CD4-positive, alpha-beta T cell treated with Interferon alpha-2 for 1 hour (primary cell): Measurements from ENCODE around the gene MAD1L1.

ENCODE experiments used
- DNase-seq, 2 donors: peaks; one replicate each; pipeline ENCODE4 v3.0.0-alpha.2; 2020 to 2022

Gene MAD1L1

GRCh38 chr7:1853431-1853985 is 379.2 kb downstream of the MAD1L1 start:
- no peak for DNase-seq

DNA sequence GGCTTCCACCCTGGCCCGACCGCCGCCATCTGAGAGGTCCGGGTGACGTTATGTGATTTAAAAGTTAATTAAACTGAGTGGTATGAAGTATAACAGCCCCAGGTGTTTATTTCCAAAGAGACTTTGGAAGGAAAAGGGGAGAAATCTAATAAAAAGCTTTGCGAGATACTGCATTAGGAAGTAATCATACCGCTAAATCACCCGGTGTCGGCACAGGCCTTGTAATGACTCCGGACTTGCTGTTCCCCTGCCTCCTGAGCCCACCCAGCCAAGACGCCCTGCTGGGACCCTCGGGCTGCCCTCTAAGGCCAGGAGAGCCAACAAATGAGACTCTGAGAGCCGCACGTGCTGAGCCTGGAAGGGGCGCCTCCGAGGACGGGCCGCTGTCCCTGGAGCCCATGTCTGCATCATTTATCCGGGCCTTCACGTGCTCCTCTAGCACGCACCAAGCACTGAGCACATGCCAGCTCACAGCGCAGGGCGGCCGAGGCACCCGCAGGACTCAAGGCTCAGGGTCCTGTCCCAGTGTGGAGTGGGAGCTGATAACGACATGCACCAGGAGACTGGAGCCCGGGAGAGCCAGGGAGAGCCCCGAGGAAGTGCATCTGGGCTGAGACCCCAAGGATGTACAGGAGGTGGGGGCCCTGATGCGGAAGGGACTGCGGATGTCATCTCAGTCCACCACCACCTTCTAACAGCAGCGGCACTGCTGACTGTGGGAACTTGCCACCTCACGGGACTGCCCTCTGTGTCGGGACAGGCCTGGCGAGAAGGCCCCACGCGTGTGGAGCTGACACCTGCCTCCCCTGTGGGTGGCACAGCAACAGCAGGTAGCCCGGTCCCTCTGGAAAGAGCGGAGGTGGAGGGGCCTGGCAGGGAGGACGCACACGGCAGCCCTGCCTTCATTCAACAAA is 380.0 kb downstream of the MAD1L1 start:
- DNase-seq = no peak

- DNase-seq = no peak
Observed at GRCh38 chr7:1851721-1852516, 380.8 kb downstream of the MAD1L1 start.

- DNase-seq = no peak
Observed at GRCh38 chr7:1850976-1851571, 381.7 kb downstream of the MAD1L1 start.

- no peak for DNase-seq
Observed at GRCh38 chr7:1850111-1850975, 382.4 kb downstream of the MAD1L1 start.

GRCh38 chr7:1849351-1850041 is 383.2 kb downstream of the MAD1L1 start:
- DNase-seq = no peak

DNA sequence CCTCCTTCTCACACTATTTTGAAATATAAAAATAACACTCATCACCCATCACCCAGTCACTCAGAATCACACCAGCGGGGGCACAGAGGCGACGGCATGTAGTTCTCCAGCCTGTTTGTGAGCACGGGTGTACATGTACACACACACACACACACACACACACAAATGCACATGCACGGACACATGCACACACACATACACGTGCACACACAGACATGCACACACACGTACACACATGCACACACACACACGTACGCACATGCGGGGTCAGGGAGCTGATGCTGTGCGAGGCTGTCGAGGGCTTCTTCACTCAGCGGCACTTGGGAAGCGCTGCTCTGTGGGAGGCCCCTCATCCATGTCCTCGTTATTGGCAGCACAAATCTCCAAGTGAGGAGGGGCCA is 383.8 kb downstream of the MAD1L1 start:
- no peak for DNase-seq

GRCh38 chr7:1848013-1848640 is 384.6 kb downstream of the MAD1L1 start:
- DNase-seq = no peak

GRCh38 chr7:1847260-1848001 is 385.3 kb downstream of the MAD1L1 start:
- DNase-seq = no peak

DNA sequence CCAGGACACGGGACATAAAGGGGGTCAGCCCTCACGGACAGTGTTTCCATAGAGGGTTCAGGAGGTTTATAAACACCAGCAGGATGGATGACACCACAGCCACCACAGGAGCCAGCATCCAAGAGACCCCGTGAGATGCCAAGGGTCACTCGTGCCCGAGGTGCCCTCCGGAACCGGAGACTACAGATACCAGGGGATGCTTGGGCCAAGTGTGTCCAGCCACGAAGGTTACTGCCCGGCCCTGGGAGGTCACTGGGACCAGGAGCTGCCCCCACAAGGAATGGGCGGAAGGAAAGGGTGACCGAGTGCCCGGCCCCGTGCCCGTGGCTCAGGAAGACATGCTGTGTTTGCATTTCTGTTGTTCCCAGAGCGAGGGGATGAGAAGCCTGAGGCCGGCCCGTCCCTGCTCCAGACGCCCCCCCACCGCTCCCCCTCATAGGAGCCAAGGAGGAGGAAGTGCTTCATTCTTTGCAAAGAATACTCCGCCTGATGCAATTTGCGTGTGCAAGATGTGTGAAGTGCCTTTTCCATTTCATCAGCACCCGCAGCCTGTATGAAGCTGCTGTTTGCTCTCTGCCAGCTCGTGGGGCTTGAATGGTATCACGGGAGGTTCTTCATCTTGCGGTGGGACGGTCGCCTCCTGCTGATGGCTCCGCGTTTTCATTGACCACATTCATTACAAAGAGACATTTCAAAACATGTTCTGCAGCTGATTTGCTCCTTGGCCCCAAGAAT is 386.2 kb downstream of the MAD1L1 start:
- no peak for DNase-seq

DNA sequence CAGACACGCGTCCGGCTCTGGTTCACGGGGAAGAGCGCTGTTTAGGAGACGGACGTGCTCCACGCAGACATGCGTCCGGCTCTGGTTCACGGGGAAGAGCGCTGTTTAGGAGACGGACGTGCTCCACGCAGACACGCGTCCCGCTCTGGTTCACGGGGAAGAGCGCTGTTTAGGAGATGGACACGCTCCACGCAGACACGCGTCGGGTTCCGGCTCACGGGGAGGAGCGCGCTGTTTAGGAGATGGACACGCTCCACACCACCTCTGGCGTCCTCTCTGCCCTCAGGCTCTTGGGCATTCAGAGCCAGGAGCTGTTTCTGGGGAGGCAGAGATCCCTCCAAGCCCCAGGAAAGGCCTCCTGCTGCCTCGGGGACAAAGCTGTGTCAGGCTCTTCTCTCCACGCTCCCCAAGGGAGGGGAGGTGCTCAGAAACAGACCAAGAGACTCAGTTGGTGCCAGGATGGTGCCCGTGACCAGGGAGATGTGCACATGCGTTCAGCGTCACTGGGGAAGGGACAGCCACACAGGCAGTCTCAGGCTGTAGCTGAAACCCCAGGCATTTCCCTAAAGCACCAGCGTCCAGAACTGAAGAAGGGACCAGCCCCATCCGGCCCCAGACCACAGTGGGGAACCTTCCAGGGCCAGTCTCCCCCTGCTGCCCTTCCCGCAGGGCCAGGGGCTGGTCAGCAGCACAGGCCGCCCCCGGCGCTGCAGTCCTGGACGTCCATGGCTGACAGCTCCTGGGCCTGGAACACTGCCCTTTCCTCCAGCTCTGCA is 387.0 kb downstream of the MAD1L1 start:
- no peak for DNase-seq

GRCh38 chr7:1844951-1845390 is 387.8 kb downstream of the MAD1L1 start:
- DNase-seq = no peak

GRCh38 chr7:1844336-1844950 is 388.3 kb downstream of the MAD1L1 start:
- DNase-seq = no peak

GRCh38 chr7:1843921-1844335 is 388.8 kb downstream of the MAD1L1 start:
- DNase-seq = no peak

GRCh38 chr7:1843271-1843861 is 389.4 kb downstream of the MAD1L1 start:
- no peak for DNase-seq

- no peak for DNase-seq
Observed at GRCh38 chr7:1842321-1843221, 390.2 kb downstream of the MAD1L1 start.
